ENCODE measurements around the gene POLR2I. TPM values are rescaled to one million over a fixed set of nuclear protein-coding genes. Genes with fewer than 3 reads are reported as not detected.

The POLR2I gene
- total RNA-seq, 2 donors from 2014 or later: 39.4 to 42.7 TPM

DNA sequence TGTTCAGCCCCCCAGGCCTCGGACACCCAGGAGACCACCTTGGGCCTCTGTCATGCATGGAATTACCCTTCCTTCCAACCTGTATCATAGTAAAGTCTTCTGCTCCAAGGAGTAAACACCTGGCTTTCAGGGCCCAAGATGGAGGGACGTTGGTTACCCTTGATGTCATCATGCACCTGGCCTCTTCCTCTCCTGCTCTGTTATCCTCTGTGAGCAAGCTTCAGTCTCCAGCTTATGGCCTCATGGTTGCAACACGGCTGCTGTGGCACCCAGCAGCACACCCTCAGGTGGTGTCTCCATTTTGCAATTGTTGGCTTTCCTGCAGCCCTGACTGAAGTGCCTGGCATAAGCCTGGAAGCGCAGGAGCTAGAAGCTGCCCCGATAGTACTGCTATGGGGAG lies 7.7 kb downstream of the POLR2I start:
- no peak for ATAC-seq
- intact Hi-C loops (cut with DNase I, micrococcal nuclease): no loop called here

DNA sequence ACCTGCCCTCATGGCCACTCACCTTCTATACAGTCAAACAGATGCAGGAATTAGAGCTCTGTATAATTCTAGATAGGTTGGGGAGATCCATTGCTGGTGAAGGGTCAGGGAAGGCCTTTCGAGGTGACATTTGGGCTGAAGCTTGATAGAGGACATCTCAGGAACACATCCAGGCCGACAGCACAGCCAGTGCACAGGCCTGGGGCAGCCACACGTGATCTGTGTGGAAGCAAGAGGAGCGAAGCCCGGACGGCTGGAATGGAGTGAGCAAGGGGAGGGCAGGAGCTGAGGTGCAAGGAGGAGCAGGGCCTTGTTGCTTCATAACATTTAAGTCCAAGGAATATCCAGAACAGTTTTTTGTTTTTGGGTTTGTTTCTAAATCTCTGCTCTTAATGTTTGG lies 8.2 kb downstream of the POLR2I start:
- ATAC-seq (no peak), DNase-seq (no peak)
- intact Hi-C loops (cut with DNase I, micrococcal nuclease): no loop called here

More for the DNA sequence above, 7.7 kb downstream of the POLR2I start:
- DNase-seq: no peak

DNA sequence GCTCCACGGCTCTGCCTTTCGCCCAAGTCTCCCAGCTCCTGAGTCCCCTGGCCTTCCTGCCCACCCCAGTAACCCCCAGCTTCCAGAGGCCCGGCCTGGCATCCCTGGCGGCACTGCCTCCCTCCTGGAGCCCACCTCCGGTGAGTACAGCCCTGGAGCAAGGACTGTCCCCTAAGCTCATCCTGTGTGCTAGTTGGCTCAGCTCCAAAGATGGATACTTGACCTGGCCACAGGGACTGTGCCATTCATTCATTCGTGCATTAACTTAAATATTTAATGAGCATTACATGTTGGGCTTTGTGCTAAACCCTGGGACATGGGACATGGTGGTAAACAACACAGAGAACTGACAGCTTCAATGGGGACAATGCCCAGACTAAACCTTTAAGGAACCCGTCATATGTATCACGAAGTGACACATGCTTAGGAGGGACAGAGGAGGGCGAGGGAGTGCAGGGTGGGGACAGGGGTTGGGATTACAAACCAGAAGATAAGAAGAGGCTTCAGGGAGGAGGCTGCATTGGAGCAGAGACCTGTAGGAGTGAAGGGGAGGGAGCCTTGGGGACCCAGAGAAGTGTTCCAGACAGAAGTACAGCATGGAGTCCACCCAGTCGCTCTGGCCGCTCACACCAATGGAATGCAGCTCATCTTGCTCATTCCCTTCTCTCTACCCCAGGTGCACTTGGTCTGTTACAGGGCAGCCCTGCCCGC lies 10.7 kb downstream of the POLR2I start:
- intact Hi-C loops (cut with DNase I, micrococcal nuclease): no loop called here
- DNase-seq: no peak
- ATAC-seq: no peak

DNA sequence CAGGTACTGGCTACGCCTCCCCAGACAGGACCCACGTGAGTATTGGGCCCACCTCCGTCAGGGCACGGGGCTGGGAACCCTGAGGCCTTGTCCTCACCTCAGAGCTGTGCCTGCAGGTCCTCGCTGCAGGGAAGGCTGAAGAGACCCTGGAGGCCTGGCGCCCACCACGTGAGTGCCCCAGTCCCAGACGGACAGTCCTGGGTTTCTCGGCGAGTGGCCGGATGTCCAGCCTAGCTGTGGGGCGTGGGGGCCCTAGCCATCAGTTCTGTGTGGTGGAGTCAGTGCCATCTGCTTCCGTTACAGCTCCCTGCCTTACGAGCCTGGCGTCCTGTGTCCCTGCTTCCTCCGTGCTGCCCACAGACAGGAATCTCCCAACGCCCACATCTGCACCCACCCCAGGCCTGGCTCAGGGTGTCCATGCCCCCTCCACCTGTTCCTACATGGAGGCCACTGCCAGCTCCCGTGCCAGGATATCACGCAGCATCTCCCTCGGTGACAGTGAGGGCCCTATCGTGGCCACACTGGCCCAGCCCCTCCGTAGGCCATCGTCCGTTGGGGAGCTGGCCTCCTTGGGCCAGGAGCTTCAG lies 11.5 kb downstream of the POLR2I start:
- ATAC-seq (no peak), DNase-seq (no peak)
- intact Hi-C loops (cut with DNase I, micrococcal nuclease): no loop called here

DNA sequence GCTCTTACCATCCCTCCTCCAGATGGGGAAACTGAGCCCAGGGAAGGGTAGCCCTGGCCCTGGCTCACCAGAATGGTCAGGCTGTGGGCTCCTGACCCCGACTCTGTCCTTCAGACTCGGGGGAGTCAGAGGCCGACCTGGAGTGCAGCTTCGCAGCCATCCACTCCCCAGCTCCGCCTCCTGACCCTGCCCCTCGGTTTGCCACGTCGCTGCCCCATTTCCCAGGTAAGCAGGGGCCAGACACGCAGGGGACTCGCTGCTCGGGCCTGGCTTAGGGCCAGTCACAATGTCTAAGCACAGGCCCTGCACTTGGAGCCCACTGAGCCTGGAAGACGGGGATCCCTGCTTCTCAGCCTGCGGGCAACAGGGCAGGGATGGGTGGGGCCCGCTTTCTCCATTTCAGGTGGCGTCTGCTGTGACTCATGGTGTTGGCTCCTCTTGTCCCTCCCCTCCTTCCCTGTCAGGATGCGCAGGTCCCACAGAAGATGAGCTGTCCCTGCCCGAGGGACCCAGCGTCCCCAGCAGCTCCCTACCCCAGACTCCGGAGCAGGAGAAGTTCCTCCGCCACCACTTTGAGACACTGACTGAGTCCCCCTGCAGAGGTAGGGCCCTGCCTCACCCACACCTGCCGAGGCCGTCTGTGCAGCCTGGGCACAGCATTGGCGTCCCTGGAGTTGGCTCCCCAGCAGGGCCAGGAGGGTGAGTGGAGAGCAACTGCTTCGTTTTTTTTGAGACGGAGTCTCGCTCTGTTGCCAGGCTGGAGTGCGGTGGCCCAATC lies 12.9 kb downstream of the POLR2I start:
- intact Hi-C loops (cut with DNase I, micrococcal nuclease): no loop called here
- DNase-seq: no peak
- no peak for ATAC-seq

DNA sequence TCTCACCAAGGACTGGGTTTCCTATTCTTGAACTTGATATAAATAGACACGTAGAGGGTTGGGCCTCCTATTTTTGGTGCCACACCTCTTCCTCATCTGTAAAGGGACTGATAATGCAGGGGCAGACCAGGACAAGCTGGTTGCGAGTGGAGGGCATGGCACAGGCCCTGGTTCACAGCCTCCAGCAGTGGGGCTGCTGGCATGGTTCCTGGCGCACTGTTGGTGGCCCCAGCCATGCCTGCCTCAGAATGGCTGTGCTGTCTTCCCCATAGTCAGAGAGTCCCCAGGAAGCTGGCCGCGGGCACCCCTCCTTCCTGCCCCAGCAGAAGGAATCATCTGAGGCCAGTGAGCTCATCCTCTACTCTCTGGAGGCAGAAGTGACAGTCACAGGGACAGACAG lies 14.2 kb downstream of the POLR2I start:
- no peak for ATAC-seq
- no peak for DNase-seq
- intact Hi-C loops (cut with DNase I, micrococcal nuclease): no loop called here

DNA sequence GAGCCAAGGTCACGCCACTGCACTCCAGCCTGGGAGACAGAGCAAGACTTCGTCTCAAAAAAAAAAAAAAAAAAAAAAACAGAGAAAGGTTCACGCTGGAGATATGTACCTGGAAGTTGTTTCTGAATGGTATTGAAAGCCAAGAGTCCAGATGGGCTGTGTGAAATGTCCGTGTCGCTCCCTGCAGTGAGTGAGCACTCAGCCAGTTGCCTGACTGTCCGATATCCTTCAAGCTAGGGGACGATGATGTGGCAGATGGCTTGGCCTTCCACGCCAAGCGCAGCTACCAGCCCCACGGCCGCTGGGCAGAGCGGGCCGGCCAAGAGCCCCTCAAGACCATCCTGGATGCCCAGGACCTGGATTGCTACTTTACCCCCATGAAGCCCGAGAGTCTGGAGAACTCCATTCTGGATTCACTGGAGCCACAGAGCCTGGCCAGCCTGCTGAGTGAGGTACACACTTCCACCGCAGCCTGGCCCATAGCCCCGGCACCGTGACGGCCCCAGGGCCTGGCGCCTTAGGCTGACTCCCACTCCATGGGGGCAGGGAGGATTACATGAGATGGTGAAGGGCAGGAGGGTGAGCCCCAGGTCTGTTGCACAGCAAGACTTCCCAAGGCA lies 15.4 kb downstream of the POLR2I start:
- no peak for ATAC-seq
- intact Hi-C loops (cut with DNase I, micrococcal nuclease): no loop called here
- no peak for DNase-seq

DNA sequence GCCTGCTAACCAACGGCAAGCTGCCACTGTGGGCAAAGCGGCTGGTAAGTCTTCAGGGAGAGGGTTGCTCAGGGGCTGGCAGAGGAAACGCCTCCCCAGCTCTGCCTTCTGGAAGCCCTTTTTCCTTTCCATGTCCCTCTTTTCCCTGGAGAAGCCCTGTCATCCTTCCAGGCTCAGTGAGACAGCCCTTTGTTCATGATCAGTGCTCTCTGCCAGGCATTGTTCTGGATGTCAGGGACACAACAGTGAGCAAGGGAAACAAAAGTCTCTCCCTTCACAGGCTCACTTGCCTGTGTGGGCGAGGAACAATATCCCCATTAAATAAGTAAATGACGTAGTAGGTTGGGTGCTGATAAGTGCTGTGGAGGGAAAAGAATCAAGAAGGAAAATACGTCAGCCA lies 17.6 kb downstream of the POLR2I start:
- DNase-seq: no peak
- ATAC-seq: no peak
- intact Hi-C loops (cut with DNase I, micrococcal nuclease): no loop called here

DNA sequence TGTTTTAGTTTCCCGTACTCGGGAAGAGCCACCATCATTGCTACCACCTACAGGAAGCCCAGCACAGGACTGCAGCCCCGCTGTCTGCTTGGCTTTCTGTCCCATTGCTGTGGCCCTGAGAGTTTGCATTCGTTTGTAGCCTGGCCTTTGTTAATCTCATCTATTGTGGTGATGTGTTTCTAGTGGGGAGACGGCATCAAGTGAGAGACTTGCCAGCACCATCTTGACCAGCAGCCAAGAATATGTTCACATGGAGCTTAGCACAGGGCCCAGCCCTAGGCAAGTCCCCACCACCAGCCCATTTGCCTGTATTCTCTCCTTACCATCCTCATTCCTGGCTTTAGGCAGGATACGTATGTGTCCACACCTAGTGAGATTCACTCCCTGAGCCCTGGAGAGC lies 21.0 kb downstream of the POLR2I start:
- intact Hi-C loops (cut with DNase I, micrococcal nuclease): no loop called here
- no peak for ATAC-seq
- no peak for DNase-seq

DNA sequence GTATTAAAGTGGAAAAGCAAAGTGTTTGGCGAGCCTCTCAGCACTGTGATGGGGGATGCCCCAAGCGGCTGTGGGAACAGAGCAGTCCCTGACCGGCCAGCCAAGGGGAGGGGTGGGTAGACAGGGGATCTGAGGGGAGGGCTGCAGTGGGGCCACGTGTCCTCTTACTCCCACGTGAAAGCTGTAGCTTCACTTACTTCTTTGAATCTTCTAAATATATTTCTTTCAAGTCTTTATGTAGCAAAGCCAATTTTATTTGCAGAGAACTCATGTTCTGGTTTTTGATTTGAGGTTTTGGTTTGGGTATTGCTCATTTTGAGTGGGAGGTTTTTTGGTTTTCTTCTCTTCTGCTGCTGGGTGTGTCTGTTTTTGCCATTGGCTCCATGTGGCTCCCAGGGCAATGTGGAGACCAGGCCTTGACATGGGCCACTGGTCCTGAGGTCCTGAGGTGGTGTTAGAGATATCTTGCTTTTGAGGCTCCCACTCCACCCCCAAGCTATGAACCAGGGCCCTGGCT lies 21.5 kb downstream of the POLR2I start:
- intact Hi-C loops (cut with DNase I, micrococcal nuclease): no loop called here
- no peak for DNase-seq
- ATAC-seq: no peak

DNA sequence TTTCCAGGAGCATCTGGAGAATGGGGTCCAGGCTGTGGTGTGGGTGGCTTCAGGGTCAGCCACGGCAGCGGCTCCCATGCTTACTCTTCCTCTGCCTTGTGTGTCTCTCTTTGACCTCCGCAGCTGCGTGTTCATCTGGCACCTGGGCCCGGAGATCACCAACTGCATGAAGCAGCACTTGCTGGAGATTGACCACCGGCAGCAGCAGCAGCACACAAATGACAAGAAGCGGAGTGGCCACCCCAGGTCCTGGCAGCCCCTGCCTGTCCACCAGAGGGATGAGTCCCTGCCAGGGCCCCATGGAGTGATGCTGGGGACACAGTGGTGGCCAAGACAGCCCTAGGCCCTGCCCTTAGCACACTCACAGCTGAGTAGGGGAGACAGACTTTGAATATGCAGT lies 22.1 kb downstream of the POLR2I start:
- intact Hi-C loops (cut with DNase I, micrococcal nuclease): no loop called here
- ATAC-seq (no peak), DNase-seq (no peak)

DNA sequence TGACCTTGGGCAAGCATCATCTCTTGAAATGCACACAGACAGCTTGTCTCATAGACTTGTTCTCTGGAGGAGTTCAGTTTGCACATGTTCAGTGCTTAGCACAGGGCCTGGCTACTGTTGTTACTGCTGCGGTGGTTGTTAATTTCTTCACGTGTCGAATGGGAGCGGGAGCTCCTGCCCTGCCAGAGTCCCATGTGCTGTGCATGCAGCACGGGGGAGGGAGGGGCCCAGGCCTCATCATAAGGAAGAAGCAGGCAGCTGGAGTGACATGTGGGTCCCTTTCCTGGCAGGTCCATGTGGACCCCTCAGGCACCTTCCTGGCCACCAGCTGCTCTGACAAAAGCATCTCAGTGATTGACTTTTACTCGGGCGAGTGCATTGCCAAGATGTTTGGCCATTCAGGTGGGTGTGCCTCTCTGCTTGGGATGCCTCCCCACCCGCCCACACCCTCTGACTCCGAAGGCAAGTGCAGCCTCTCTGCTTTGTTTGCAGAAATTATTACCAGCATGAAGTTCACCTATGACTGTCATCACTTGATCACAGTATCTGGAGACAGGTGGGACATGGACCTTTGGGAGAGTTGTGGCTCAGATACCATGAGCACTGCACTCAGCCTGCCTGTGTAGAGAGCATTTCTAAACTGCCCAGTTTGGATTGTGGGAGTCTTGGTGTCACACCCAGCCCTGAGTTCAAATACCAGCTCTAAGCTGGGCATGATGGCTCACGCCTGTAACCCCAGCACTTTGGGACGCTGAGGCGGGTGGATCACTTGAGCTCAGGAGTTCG lies 23.6 kb downstream of the POLR2I start:
- DNase-seq (no peak), ATAC-seq (peak; percentile 59)
- intact Hi-C loops (cut with DNase I, micrococcal nuclease): no loop called here

DNA sequence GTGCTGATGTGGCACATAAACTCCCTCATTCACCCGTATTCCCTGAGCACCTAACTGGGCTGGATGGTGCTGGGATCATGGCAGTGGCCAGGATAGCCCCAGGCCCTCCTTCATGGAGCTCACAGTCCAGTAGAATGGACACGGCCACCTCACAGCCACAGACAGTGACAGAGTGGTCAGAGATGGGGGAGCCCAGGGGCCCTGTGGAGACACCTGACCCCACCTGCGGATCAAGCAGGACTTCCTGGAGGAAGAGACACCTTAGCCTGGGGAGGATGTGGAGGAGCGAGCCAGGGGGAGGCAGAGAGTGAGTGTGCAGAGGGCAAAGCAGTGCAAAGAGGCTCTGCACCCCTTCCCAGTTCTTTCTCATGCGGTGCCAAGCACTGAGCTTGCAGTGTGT lies 24.8 kb downstream of the POLR2I start:
- DNase-seq: no peak
- intact Hi-C loops (cut with DNase I, micrococcal nuclease): no loop called here

DNA sequence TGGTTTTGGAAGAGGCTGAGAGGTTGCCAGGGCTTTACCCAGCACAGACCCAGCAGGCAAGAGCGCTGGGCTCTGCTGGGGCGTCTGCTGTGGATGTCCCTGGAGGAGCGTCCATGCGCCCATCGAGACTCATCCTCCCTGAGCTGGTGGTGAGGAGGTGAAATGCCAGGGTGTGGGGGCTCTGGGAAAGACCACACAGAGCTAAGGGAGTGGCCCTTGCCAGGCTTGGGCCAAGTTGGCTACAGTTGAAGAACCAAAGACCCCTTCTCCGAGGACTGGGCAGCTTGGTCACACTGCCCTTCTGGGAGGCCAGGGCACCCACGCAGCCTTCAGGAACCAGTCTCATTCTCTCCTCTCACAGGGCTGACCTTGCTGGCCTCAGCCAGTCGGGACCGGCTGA lies 28.3 kb downstream of the POLR2I start:
- no peak for ATAC-seq
- no peak for DNase-seq
- intact Hi-C loops (cut with DNase I, micrococcal nuclease): no loop called here

More for the DNA sequence above, 24.8 kb downstream of the POLR2I start:
- no peak for ATAC-seq

DNA sequence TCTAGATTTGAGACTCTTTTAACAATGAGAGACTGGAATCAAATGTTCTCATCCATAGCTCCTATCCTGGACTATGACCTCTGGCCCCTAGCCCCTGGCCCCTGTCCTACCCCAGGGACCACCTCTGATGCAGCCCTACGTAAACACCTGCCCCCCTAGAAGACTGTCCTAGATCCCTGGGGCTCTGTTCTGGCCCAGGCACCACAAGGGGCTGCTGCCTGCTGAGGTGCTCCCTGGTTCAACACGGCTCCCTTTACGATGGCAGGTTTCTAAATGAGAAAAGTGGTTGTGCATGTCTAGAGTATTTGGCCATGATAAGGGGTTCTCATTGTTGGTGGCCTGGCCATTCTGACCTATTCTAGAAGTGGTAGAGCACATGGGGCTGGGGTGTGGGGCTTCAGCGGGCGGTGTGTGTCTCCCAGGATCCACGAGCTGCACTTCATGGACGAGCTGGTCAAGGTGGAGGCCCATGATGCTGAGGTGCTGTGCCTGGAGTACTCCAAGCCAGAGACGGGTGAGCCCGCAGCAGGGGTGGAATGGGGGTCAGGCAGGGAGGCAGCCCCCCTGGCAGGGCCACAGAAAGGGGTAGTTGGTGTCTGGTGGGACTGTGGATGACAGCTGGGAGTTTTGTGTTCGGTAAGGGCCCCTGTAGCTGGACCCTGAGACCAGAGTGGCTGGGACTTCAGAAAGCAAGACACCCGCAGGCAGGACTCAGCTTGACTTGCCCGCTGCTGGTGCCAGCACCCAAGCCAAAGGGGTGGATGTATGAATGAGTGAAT lies 30.3 kb downstream of the POLR2I start:
- ATAC-seq (no peak), DNase-seq (no peak)
- intact Hi-C loops (cut with DNase I, micrococcal nuclease): no loop called here

DNA sequence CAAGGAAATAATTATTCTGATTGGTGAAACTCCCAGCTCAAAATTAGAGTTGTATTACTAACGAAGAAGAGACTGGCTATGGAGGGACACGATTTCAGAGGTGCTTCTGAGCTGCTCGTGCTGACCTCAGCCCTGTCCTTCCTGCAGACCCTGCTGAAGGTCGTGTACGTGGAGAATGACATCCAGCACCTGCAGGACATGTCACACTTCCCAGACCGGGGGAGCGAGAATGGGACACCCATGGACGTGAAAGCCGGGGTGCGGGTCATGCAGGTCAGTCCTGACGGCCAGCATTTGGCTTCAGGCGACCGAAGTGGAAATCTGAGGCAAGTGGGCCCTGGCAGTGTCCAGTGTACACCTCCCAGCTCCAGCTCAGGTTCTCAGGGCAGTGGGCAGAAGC lies 31.8 kb downstream of the POLR2I start:
- intact Hi-C loops (cut with DNase I, micrococcal nuclease): no loop called here
- DNase-seq (no peak), ATAC-seq (no peak)

DNA sequence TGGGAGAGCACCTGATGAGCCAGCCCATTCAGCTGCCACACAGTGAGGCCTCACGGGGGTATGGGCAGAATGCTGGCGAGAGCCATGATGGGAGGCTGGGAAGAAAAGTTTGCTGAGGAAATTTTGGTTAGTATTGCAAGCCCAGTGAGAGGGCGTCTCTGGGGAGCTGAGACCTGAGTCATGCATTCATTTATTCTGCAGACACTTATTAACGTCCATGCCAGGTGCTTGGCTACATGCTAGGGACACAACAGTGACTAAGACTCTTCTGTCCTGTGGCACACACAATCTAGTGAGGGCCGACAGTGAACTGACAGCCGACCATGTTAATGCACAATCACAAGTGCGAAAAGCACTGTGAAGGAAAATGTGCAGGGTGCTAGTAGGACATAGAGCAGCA lies 32.8 kb downstream of the POLR2I start:
- ATAC-seq (no peak), DNase-seq (no peak)
- intact Hi-C loops (cut with DNase I, micrococcal nuclease): no loop called here

DNA sequence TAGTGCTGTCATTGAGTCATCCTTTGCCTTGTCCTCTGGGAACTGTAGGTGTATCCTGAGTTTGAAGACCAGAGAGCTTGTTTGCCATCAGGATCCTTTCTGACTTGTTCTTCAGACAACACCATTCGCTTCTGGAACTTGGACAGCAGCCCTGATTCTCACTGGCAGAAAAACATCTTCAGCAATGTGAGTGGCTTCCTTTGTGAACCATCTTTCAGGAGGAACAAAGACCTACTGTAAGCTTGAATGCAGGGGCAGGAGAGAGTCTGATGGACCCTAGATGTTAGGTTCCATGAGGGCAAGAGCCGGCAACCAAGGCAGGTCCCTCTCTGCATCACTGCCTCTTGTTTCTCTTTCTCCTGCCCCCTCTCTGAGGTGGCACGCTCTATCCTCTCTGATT lies 33.3 kb downstream of the POLR2I start:
- intact Hi-C loops (cut with DNase I, micrococcal nuclease): no loop called here

More for the DNA sequence above, 33.3 kb downstream of the POLR2I start:
- no peak for DNase-seq
- no peak for ATAC-seq
